Type B pancreatic cell (in vitro differentiated cells): ENCODE measurements around the gene SUSD6. TPM values are rescaled to one million over a fixed set of nuclear protein-coding genes. Genes with fewer than 3 reads are reported as not detected.

ENCODE experiments used
- DNase-seq: peaks from one replicate; pipeline ENCODE4 v3.0.0; 2021; ENCODE audit warnings: mixed read lengths; ENCODE audit not compliant: unreplicated experiment; ENCODE audit errors: extremely low spot score
- H3K27ac Mint-ChIP-seq: 2 replicates; pipeline ENCODE4 v1.8.0; 2021; ENCODE audit warnings: mild to moderate bottlenecking, mixed read lengths
- H3K27me3 Mint-ChIP-seq: 2 replicates; pipeline ENCODE4 v1.8.0; 2021; ENCODE audit warnings: mixed read lengths
- H3K36me3 Mint-ChIP-seq: 2 replicates; pipeline ENCODE4 v1.8.0; 2021; ENCODE audit warnings: mixed read lengths
- H3K4me1 Mint-ChIP-seq: one replicate; pipeline ENCODE4 v1.8.0; 2021; ENCODE audit warnings: mixed read lengths; ENCODE audit not compliant: unreplicated experiment
- H3K4me3 Mint-ChIP-seq: 2 replicates; pipeline ENCODE4 v1.8.0; 2021; ENCODE audit warnings: mild to moderate bottlenecking, mixed read lengths
- H3K9me3 Mint-ChIP-seq: 2 replicates; pipeline ENCODE4 v1.8.0; 2021; ENCODE audit warnings: mixed read lengths
- CTCF ChIP-seq: fragments of 200-600 bp; sonication (generic); conservative IDR thresholded peaks from 2 replicates; pipeline ENCODE4 v1.5.0; 2021; ENCODE audit warnings: antibody characterized with exemption, mild to moderate bottlenecking
- total RNA-seq: library from RNA; stranded (reverse); gene quantifications from 2 replicates; pipeline ENCODE4 v1.2.1, GENCODE V29; 2021; ENCODE audit warnings: low replicate concordance

The SUSD6 gene
- total RNA-seq, 1 donor from 2014 or later, result 31.7 TPM

- no peaks in the 10 kb centered on the region for H3K27me3 Mint-ChIP-seq
- H3K4me1 Mint-ChIP-seq, result peaks cover 52% of the 10 kb centered on the region
Observed at GRCh38 chr14:69672356-69672755, 61.0 kb downstream of the SUSD6 start.

DNA sequence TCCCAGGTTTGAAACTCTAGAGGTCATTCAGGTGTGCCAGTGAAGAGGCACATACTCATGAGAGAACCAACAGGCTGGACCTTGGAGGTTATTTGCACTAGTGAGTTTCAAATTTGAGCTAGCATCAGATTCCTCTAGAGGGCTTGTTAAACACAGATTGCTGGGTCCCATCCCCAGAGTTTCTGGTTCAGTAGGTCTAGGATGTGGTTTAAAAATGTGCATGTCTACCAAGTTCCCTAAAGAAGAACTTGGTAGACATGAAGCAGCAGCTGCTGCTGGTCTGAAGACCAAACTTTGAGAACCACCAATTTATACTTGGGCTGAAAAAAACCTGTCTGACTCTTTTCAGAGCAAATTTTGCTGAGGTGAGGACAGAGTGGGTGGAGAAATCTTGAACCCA lies 61.7 kb downstream of the SUSD6 start:
- Mint-ChIP-seq H3K4me1 (peaks cover 52% of the 10 kb centered on the region), H3K4me3 (no peak overlapping the region), H3K36me3 (peaks cover 20% of the 10 kb centered on the region), H3K27ac (peak overlapping the region; percentile 29), H3K9me3 (no peaks in the 10 kb centered on the region), H3K27me3 (no peaks in the 10 kb centered on the region)
- no peak for TF ChIP-seq CTCF
- DNase-seq, result no peak

More at GRCh38 chr14:69672356-69672755, 61.0 kb downstream of the SUSD6 start:
- H3K36me3 Mint-ChIP-seq, result peaks cover 20% of the 10 kb centered on the region
- H3K4me3 Mint-ChIP-seq, result no peak overlapping the region
- DNase-seq, result no peak
- TF ChIP-seq CTCF, result no peak
- no peaks in the 10 kb centered on the region for H3K9me3 Mint-ChIP-seq
- H3K27ac Mint-ChIP-seq, result no peak overlapping the region

GRCh38 chr14:69673578-69674305 lies 62.3 kb downstream of the SUSD6 start:
- H3K4me1 Mint-ChIP-seq, result peaks cover 52% of the 10 kb centered on the region
- H3K36me3 Mint-ChIP-seq, result peaks cover 20% of the 10 kb centered on the region
- H3K27ac Mint-ChIP-seq, result peak overlapping the region; percentile 29

DNA sequence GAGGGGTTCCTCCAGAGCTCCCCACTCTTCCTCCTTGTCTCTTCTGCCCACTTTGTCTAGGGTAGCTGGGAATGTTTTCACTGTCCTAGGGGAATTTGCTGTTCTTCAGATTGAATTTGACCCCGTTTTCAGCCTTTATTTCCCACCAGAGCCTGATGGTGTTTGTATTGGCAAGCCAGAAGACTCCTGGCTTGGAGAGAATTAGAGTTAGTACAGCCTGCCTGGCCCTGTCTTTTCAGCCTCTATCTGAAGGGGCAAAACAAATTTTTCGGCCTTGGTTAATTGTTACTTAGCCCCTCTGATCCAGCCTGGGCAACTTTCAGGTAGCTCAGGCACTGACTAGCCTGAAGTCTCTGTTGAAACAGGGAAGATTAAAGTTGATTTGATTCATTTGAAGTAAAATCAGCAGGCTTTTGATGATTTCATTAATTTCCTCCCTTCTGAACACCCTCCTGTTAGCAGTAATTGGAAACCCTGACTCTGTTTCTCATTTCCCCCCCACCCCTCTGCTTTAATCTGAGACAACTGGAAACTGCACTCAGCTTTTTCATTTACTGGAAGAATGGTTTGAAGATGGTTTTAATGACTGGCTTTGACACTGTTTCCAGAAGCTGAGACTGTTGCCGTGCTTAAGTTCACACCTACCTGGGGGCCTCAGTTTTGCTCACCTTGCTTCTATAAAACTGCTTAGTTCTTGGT lies 63.3 kb downstream of the SUSD6 start:
- TF ChIP-seq CTCF, result no peak
- H3K27me3 Mint-ChIP-seq, result no peaks in the 10 kb centered on the region
- peaks cover 46% of the 10 kb centered on the region for H3K4me1 Mint-ChIP-seq
- H3K9me3 Mint-ChIP-seq, result no peaks in the 10 kb centered on the region
- peaks cover 20% of the 10 kb centered on the region for H3K36me3 Mint-ChIP-seq
- H3K4me3 Mint-ChIP-seq, result no peak overlapping the region
- peak overlapping the region; percentile 15 for H3K27ac Mint-ChIP-seq
- DNase-seq, result no peak

More at GRCh38 chr14:69673578-69674305, 62.3 kb downstream of the SUSD6 start:
- no peak for DNase-seq
- H3K4me3 Mint-ChIP-seq, result no peak overlapping the region
- no peak for TF ChIP-seq CTCF
- no peaks in the 10 kb centered on the region for H3K9me3 Mint-ChIP-seq
- H3K27me3 Mint-ChIP-seq, result no peaks in the 10 kb centered on the region

DNA sequence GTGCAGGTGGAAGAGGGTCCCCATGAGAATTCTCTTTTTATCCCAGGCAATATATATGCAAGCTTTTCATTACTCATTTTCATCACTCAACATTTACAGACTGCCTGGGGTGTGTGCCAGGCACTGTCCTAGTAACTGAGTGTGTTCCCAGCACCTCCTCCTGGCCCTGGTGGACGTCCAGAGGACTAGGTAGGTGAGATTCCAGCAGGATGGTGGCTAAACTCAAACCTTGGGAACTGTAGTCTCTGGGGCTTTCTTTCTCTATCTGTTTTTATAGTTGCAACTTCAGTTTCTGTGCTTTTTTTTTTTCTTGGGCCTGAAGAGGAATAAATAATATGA lies 63.8 kb downstream of the SUSD6 start:
- Mint-ChIP-seq H3K36me3 (peaks cover 20% of the 10 kb centered on the region), H3K27ac (no peak overlapping the region), H3K4me1 (peaks cover 42% of the 10 kb centered on the region), H3K4me3 (no peak overlapping the region), H3K27me3 (no peaks in the 10 kb centered on the region), H3K9me3 (no peaks in the 10 kb centered on the region)
- no peak for DNase-seq
- no peak for TF ChIP-seq CTCF
